CD4-positive, alpha-beta memory T cell (primary cell): ENCODE results near the gene NPLOC4. TPM values are rescaled to one million over a fixed set of nuclear protein-coding genes. Genes with fewer than 3 reads are reported as not detected.
A peak's percentile ranks its signal among the peaks of the same experiment; 100 is the strongest.

Experiments used
- CTCF ChIA-PET: fragments of 350-600 bp; sonication (Branson Sonifier 250); formaldehyde crosslinking; loops from one replicate; lab custom pipeline; 2021; ENCODE audit warnings: inconsistent platforms; ENCODE audit not compliant: partially characterized antibody; lab: Charles Lee
- POLR2A ChIA-PET: fragments of 350-600 bp; sonication (Branson Sonifier 250); formaldehyde crosslinking; loops from one replicate; lab custom pipeline; 2021; ENCODE audit not compliant: partially characterized antibody; lab: Charles Lee
- DNase-seq, 5 donors: peaks; one replicate each; pipeline versions ENCODE4 v3.0.0 to v3.0.0-alpha.2; 2020 to 2022; ENCODE audit warnings: mixed read lengths in 1 of 5
- H3K27ac ChIP-seq: one replicate; pipeline ENCODE4 v1.7.0; 2013; ENCODE audit warnings: low read depth, low read length
- H3K27me3 ChIP-seq: 2 replicates; pipeline ENCODE4 v1.7.0; 2013; ENCODE audit warnings: mild to moderate bottlenecking, low read length, moderate library complexity; ENCODE audit not compliant: insufficient read depth
- H3K36me3 ChIP-seq: 2 replicates; pipeline ENCODE4 v1.7.0; 2013; ENCODE audit warnings: mild to moderate bottlenecking, low read length, moderate library complexity; ENCODE audit not compliant: insufficient read depth
- H3K4me1 ChIP-seq: 2 replicates; pipeline ENCODE4 v1.7.0; 2013; ENCODE audit warnings: mild to moderate bottlenecking, low read length, moderate library complexity; ENCODE audit not compliant: insufficient read depth
- H3K4me3 ChIP-seq, 2 donors: one replicate each; pipeline ENCODE4 v1.7.0; 2013; ENCODE audit warnings: low read length in 2 of 2, mild to moderate bottlenecking in 1 of 2
- H3K9me3 ChIP-seq, 2 donors: one replicate each; pipeline ENCODE4 v1.7.0; 2013; ENCODE audit warnings: low read length in 2 of 2, control low read depth in 1 of 2; ENCODE audit not compliant: control insufficient read depth in 1 of 2
- H3K27ac Mint-ChIP-seq, 7 donors: one replicate each; pipeline ENCODE4 v1.8.0; 2020 to 2021; ENCODE audit warnings: mixed read lengths in 7 of 7, mild to moderate bottlenecking in 6 of 7, inconsistent platforms in 3 of 7, moderate library complexity in 3 of 7
- H3K27me3 Mint-ChIP-seq, 2 donors: one replicate each; pipeline ENCODE4 v1.8.0; 2020 to 2021; ENCODE audit warnings: mixed read lengths in 2 of 2
- H3K36me3 Mint-ChIP-seq, 2 donors: one replicate each; pipeline ENCODE4 v1.8.0; 2020 to 2021; ENCODE audit warnings: mixed read lengths in 2 of 2, inconsistent platforms in 1 of 2, mild to moderate bottlenecking in 1 of 2
- H3K4me1 Mint-ChIP-seq, 4 donors: one replicate each; pipeline ENCODE4 v1.8.0; 2020 to 2021; ENCODE audit warnings: mixed read lengths in 4 of 4, mild to moderate bottlenecking in 1 of 4
- H3K4me3 Mint-ChIP-seq, 8 donors: one replicate each; pipeline ENCODE4 v1.8.0; 2020 to 2021; ENCODE audit warnings: mixed read lengths in 8 of 8, mild to moderate bottlenecking in 7 of 8, moderate library complexity in 6 of 8, inconsistent platforms in 3 of 8
- H3K9me3 Mint-ChIP-seq, 8 donors: one replicate each; pipeline ENCODE4 v1.8.0; 2020 to 2021; ENCODE audit warnings: mixed read lengths in 8 of 8, mild to moderate bottlenecking in 5 of 8, inconsistent platforms in 3 of 8, moderate library complexity in 1 of 8
- intact Hi-C: fragments of 100-400 bp; cut with micrococcal nuclease; formaldehyde crosslinking; loops from one replicate; pipeline ENCODE4 v1.15.1; 2023
- polyA plus RNA-seq, 2 donors: library from polyadenylated mRNA; unstranded; fragments of 300-500 nt; fragmentation: Illumina TruSeq; gene quantifications; one replicate each; pipeline ENCODE4 v1.2.3, GENCODE V29; 2021
- total RNA-seq, 2 experiments: library from RNA; stranded (reverse); gene quantifications; one replicate each; pipeline ENCODE4 v1.2.3, GENCODE V29; 2021

NPLOC4 gene
- total and polyA plus RNA-seq, 4 experiments from 2014 or later, result 61.1 to 105 (median 80.8) TPM

DNA sequence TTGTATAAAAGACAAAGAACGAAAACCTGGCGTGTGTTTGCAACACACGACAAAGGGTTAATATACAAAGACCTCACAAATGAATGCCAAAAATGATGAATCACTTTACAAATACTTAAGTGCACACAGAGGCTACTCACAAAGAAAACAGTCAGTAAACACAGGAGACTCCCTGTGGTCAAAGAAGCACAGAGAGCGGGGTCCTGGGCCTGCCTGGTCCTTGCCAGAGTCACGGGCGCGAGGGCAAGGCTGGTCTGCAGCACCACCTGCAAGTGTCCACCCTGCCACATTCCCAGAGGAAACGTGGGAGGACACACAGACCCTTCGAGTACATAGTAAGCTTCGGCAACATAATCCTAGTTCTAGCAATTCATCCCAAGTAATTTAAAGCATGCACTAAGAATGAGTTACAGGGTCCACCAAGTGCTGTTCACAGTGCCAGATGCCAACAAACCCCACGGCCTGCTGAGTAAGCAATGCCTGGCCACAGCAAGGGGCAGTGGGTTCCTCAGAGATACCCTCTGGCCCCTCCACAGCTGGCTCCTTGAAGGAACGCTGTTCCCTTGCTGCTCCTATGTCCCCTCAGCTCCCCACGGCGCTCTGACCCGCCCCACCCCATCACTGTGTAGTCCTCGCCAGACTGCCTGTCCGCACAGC is 60.2 kb downstream of the NPLOC4 start:
- Histone ChIP-seq H3K4me3 (no peak overlapping the region), H3K27me3 (no peaks in the 10 kb centered on the region), H3K9me3 (no peaks in the 10 kb centered on the region), H3K36me3 (peaks cover 23% of the 10 kb centered on the region), H3K27ac (no peak overlapping the region), H3K4me1 (no peaks in the 10 kb centered on the region)
- no peaks in the 10 kb centered on the region for H3K27me3 Mint-ChIP-seq
- ChIA-PET POLR2A (no interaction called here), CTCF (interaction anchor here (1.4 kb wide), 1 partner anchor 25 kb away, joined by 3 read pairs; no protein-coding TSS in a partner anchor)
- no peak overlapping the region for H3K4me3 Mint-ChIP-seq
- intact Hi-C loops, result no loop called here
- peaks cover 36 to 63% of the 10 kb centered on the region in 2 donors for H3K36me3 Mint-ChIP-seq
- H3K9me3 Mint-ChIP-seq, result no peaks in the 10 kb centered on the region
- H3K27ac Mint-ChIP-seq, result no peak overlapping the region
- H3K4me1 Mint-ChIP-seq, result peaks cover 5 to 15% (median 12%) of the 10 kb centered on the region in 4 donors
- DNase-seq, result no peak

GRCh38 chr17:81575836-81576235 is 61.1 kb downstream of the NPLOC4 start:
- Histone ChIP-seq H3K27ac (no peak overlapping the region), H3K4me3 (no peak overlapping the region), H3K4me1 (no peaks in the 10 kb centered on the region), H3K36me3 (peaks cover 28% of the 10 kb centered on the region), H3K27me3 (no peaks in the 10 kb centered on the region), H3K9me3 (no peaks in the 10 kb centered on the region)
- no peak for DNase-seq
- Mint-ChIP-seq H3K4me1 (peaks cover 5 to 15% (median 12%) of the 10 kb centered on the region in 4 donors), H3K9me3 (no peaks in the 10 kb centered on the region), H3K36me3 (peaks cover 40 to 62% of the 10 kb centered on the region in 2 donors), H3K27me3 (no peaks in the 10 kb centered on the region), H3K27ac (no peak overlapping the region), H3K4me3 (no peak overlapping the region)
- ChIA-PET CTCF (no interaction called here), POLR2A (no interaction called here)
- intact Hi-C loops, result no loop called here

GRCh38 chr17:81574643-81574956 is 62.3 kb downstream of the NPLOC4 start:
- Mint-ChIP-seq H3K4me3 (no peak overlapping the region), H3K27ac (no peak overlapping the region), H3K27me3 (no peaks in the 10 kb centered on the region), H3K9me3 (no peaks in the 10 kb centered on the region), H3K4me1 (peaks cover 5 to 12% (median 10%) of the 10 kb centered on the region in 4 donors), H3K36me3 (peaks cover 30 to 63% of the 10 kb centered on the region in 2 donors)
- no peak overlapping the region for H3K27ac ChIP-seq
- DNase-seq, result no peak
- intact Hi-C loops, result no loop called here
- H3K27me3 ChIP-seq, result no peaks in the 10 kb centered on the region
- POLR2A ChIA-PET, result no interaction called here
- H3K36me3 ChIP-seq, result peaks cover 41% of the 10 kb centered on the region
- no peaks in the 10 kb centered on the region for H3K4me1 ChIP-seq
- no peaks in the 10 kb centered on the region for H3K9me3 ChIP-seq
- CTCF ChIA-PET, result no interaction called here
- no peak overlapping the region for H3K4me3 ChIP-seq

GRCh38 chr17:81573794-81574642 is 62.9 kb downstream of the NPLOC4 start:
- CTCF ChIA-PET, result no interaction called here
- H3K27ac ChIP-seq, result no peak overlapping the region
- Mint-ChIP-seq H3K4me3 (no peak overlapping the region), H3K27me3 (no peaks in the 10 kb centered on the region), H3K36me3 (peaks cover 28 to 61% of the 10 kb centered on the region in 2 donors), H3K4me1 (peaks cover 5 to 12% (median 9%) of the 10 kb centered on the region in 4 donors), H3K27ac (peak overlapping the region in 1 of 7 donors; percentile 64), H3K9me3 (no peaks in the 10 kb centered on the region)
- no peak for DNase-seq
- no peaks in the 10 kb centered on the region for H3K27me3 ChIP-seq
- POLR2A ChIA-PET, result no interaction called here
- no peaks in the 10 kb centered on the region for H3K4me1 ChIP-seq
- no peaks in the 10 kb centered on the region for H3K9me3 ChIP-seq
- H3K4me3 ChIP-seq, result no peak overlapping the region
- intact Hi-C loops, result no loop called here
- H3K36me3 ChIP-seq, result peaks cover 47% of the 10 kb centered on the region

DNA sequence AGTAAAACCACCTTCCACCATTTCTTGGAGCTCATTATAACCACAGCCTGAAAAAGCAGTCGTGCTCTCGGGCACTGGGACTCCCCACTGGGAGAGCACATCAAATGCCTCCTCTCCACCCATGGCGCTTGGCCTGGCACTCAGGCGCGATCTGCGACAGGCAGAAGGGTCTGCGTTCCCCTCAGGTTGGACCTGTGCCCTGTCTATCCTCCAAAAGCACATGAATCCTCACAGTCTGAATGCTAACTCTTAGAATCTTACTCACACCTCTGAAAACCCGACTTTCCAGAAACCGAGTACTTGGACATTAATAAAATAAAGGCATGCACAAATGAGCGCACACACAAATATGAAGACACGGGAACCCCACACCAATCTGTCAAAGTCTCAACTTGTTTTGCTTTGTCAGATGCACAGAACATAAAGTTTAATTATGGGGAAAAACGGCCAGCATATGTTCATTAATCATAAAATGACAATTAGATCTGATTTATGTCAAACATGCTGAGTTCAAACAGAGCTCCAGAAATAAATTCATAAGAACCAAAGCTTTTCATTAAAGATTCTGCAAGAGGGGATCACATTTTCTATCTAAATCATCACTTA is 64.2 kb downstream of the NPLOC4 start:
- Mint-ChIP-seq H3K4me3 (no peak overlapping the region), H3K27ac (peak overlapping the region in 2 of 7 donors; percentile 57 to 62), H3K36me3 (peaks cover 30 to 67% of the 10 kb centered on the region in 2 donors), H3K27me3 (no peaks in the 10 kb centered on the region), H3K4me1 (peaks cover 0 to 10% (median 4%) of the 10 kb centered on the region in 4 donors), H3K9me3 (no peaks in the 10 kb centered on the region)
- peaks cover 59% of the 10 kb centered on the region for H3K36me3 ChIP-seq
- ChIA-PET POLR2A (no interaction called here), CTCF (no interaction called here)
- H3K4me1 ChIP-seq, result no peaks in the 10 kb centered on the region
- H3K4me3 ChIP-seq, result no peak overlapping the region
- intact Hi-C loops, result no loop called here
- DNase-seq, result no peak
- no peaks in the 10 kb centered on the region for H3K9me3 ChIP-seq
- H3K27me3 ChIP-seq, result no peaks in the 10 kb centered on the region
- H3K27ac ChIP-seq, result no peak overlapping the region

- H3K4me1 ChIP-seq, result no peaks in the 10 kb centered on the region
- Mint-ChIP-seq H3K27ac (no peak overlapping the region), H3K9me3 (no peaks in the 10 kb centered on the region), H3K4me3 (no peak overlapping the region), H3K27me3 (no peaks in the 10 kb centered on the region), H3K4me1 (peaks cover 0 to 3% (median 0%) of the 10 kb centered on the region in 4 donors), H3K36me3 (peaks cover 30 to 70% of the 10 kb centered on the region in 2 donors)
- H3K27ac ChIP-seq, result no peak overlapping the region
- intact Hi-C loops, result no loop called here
- no peaks in the 10 kb centered on the region for H3K9me3 ChIP-seq
- H3K36me3 ChIP-seq, result peaks cover 67% of the 10 kb centered on the region
- no peak overlapping the region for H3K4me3 ChIP-seq
- ChIA-PET POLR2A (interaction anchor here (0.6 to 1.1 kb wide), 2 partner anchors 48 to 285 kb away, joined by 3 to 5 read pairs; no protein-coding TSS in a partner anchor), CTCF (interaction anchor here (1.0 kb wide), 1 partner anchor 30 kb away, joined by 4 read pairs; no protein-coding TSS in a partner anchor)
- DNase-seq, result no peak
- no peaks in the 10 kb centered on the region for H3K27me3 ChIP-seq
These were observed 65.9 kb downstream of the NPLOC4 start for GRCh38 chr17:81570964-81571363.

DNA sequence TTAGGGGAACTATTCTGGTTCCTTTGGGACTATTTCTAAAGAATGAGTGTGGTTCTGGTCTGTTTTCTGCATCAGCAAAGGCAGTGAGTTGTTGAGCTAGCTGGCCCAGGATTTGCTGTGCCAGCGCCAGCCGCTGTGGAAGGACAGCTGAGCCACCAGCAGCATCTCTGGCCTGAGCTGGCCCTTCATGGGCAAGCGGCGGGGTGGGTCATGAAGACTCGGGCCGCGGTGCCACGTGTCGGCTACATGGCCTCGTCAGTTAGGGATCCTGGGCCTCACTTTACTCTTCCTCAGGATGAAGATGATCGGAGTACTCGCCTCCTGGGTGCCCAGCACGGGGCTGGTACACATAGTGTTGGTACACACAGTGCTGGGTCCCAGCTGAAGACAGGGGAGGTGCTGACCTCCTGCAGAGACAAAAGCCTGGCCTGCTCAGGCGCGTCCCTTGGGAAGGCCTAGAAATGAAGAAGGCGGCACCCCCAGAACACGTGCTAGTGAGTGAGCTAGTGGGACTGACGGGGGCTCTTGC is 66.9 kb downstream of the NPLOC4 start:
- Mint-ChIP-seq H3K27me3 (no peaks in the 10 kb centered on the region), H3K9me3 (no peaks in the 10 kb centered on the region), H3K36me3 (peaks cover 34 to 73% of the 10 kb centered on the region in 2 donors), H3K4me3 (no peak overlapping the region), H3K27ac (no peak overlapping the region), H3K4me1 (peaks cover 0 to 2% (median 0%) of the 10 kb centered on the region in 4 donors)
- no peak for DNase-seq
- intact Hi-C loops, result no loop called here
- Histone ChIP-seq H3K27ac (no peak overlapping the region), H3K4me1 (no peaks in the 10 kb centered on the region), H3K27me3 (no peaks in the 10 kb centered on the region), H3K4me3 (no peak overlapping the region), H3K9me3 (no peaks in the 10 kb centered on the region), H3K36me3 (peaks cover 76% of the 10 kb centered on the region)
- CTCF ChIA-PET, result interaction anchor here (1.0 kb wide), 1 partner anchor 31 kb away, joined by 4 read pairs; no protein-coding TSS in a partner anchor
- POLR2A ChIA-PET, result interaction anchor here (1.7 kb wide), 1 partner anchor 18 kb away, joined by 4 read pairs; the partner anchor contains the start of gene FAAP100
